Caco-2 (cell line): Measurements from ENCODE around the gene COL11A2. TPM values are rescaled to one million over a fixed set of nuclear protein-coding genes. Genes with fewer than 3 reads are reported as not detected.
A peak's percentile ranks its signal among the peaks of the same experiment; 100 is the strongest.

Experiments used
- BruUV-seq: library from RNA; stranded (reverse); fragments of 400-500 nt; replicated peaks from 2 replicates; lab custom pipeline; 2021; lab: Mats Ljungman, UMichigan
- CTCF ChIA-PET: fragments of 300-600 bp; sonication (Branson Sonifier 250); formaldehyde crosslinking; loops from one replicate; lab custom pipeline; 2022; ENCODE audit warnings: antibody characterized with exemption; lab: Charles Lee
- POLR2A ChIA-PET: fragments of 300-600 bp; sonication (Branson Sonifier 250); formaldehyde crosslinking; loops from one replicate; lab custom pipeline; 2022; ENCODE audit warnings: antibody characterized with exemption; lab: Charles Lee
- DNase-seq, 2 experiments: peaks; one replicate each; pipeline versions ENCODE4 v3.0.0 to v3.0.0-alpha.2; 2020 to 2022
- H3K27me3 ChIP-seq: replicated peaks from 2 replicates; pipeline ENCODE4 v1.6.0; 2011; ENCODE audit warnings: low read length; ENCODE audit not compliant: control insufficient read depth, insufficient read depth
- H3K36me3 ChIP-seq: 2 replicates; pipeline ENCODE4 v1.5.1; 2011; ENCODE audit warnings: low read length; ENCODE audit not compliant: control insufficient read depth, insufficient read depth
- H3K4me1 ChIP-seq: fragments of 250-450 bp; sonication (Bioruptor Pico); 2 replicates; pipeline ENCODE4 v1.5.1; 2020; ENCODE audit warnings: mild to moderate bottlenecking
- H3K4me3 ChIP-seq: 2 replicates; pipeline ENCODE4 v1.5.1; 2011; ENCODE audit warnings: low read depth, mild to moderate bottlenecking, control low read depth, low read length
- H3K9me3 ChIP-seq: fragments of 250-450 bp; sonication (Bioruptor Pico); 2 replicates; pipeline ENCODE4 v1.5.1; 2020; ENCODE audit warnings: mild to moderate bottlenecking, moderate library complexity
- H3K27ac Mint-ChIP-seq: one replicate; pipeline ENCODE4 v1.8.0; 2022; ENCODE audit warnings: mixed read lengths; ENCODE audit not compliant: unreplicated experiment
- H3K27me3 Mint-ChIP-seq: one replicate; pipeline ENCODE4 v1.8.0; 2022; ENCODE audit warnings: mixed read lengths; ENCODE audit not compliant: insufficient read depth, unreplicated experiment
- H3K36me3 Mint-ChIP-seq: one replicate; pipeline ENCODE4 v1.8.0; 2022; ENCODE audit warnings: mild to moderate bottlenecking, mixed read lengths; ENCODE audit not compliant: insufficient read depth, unreplicated experiment
- H3K4me1 Mint-ChIP-seq: one replicate; pipeline ENCODE4 v1.8.0; 2022; ENCODE audit warnings: low read depth, mixed read lengths; ENCODE audit not compliant: unreplicated experiment
- H3K4me3 Mint-ChIP-seq: one replicate; pipeline ENCODE4 v1.8.0; 2022; ENCODE audit warnings: mild to moderate bottlenecking, moderate library complexity, mixed read lengths; ENCODE audit not compliant: unreplicated experiment
- H3K9me3 Mint-ChIP-seq: one replicate; pipeline ENCODE4 v1.8.0; 2022; ENCODE audit warnings: mixed read lengths; ENCODE audit not compliant: unreplicated experiment
- intact Hi-C: fragments of 100-400 bp; cut with micrococcal nuclease; formaldehyde crosslinking; loops from one replicate; pipeline ENCODE4 v1.10.0; 2022; ENCODE audit not compliant: unreplicated experiment
- total RNA-seq: library from RNA; stranded (reverse); gene quantifications from 2 replicates; pipeline ENCODE4 v1.2.3, GENCODE V29; 2022
- TF ChIP-seq, protein P1 (sequence below), 2 experiments: fragments of 200-600 bp in 1 of 2; IDR thresholded peaks; 1 replicate in 1 of 2; 2 replicates in 1 of 2; pipeline versions ENCODE4 v1.5.1 to v1.8.0; 2011 to 2022; ENCODE audit warnings: antibody characterized with exemption in 1 of 2, control low read depth in 1 of 2, inconsistent platforms in 1 of 2, low read depth in 1 of 2, low read length in 1 of 2, mild to moderate bottlenecking in 1 of 2, moderate library complexity in 1 of 2; ENCODE audit not compliant: insufficient read depth in 1 of 2, severe bottlenecking in 1 of 2, unreplicated experiment in 1 of 2

The COL11A2 gene
- total RNA-seq, 1 experiment from 2014 or later, result 1.3 TPM

DNA sequence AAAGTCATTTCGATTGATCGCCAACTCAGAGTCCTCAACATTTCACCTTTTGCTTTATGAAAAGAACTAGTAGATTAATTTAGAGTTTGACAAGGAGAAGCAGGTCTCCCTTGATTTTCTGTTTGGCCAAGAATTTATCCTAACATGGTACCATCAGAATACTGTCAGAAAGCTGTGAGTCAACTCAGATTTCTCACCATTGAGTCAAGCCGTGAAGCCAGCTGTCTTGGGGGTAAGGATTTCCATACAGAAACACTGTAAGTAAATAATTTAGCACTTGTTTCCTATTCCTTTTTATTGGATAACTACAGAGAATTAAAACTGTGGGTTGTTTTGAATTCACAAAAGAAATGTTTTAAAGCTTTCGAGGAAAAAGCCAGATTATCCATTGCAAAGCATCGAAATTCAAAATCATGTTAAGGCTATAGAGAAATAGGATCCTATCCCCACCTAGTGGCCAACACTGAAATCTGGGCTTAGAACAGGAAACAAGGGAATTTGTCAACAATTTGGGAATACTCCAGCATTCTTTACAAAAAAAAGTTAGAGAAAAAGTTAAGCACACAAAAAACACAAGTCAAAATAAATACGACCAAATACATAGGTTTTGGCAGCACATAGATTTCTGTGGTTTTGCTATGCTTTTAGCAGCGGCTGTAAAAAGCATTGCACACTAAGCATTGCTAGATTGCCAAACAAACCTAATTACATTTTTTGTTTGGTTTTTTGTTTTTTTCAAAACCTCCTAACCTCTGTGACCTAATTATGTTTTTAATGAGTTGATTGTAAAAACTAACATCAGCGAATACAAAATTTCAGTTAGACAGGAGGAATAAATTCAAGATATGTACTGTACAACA is 44.2 kb downstream of the COL11A2 start:
- peak in 1 of 2 experiments; percentile 43 for DNase-seq
- intact Hi-C loops, result loop anchor here (1.0 kb wide), 2 partner anchors 30 to 134 kb away; no protein-coding TSS in a partner anchor

DNA sequence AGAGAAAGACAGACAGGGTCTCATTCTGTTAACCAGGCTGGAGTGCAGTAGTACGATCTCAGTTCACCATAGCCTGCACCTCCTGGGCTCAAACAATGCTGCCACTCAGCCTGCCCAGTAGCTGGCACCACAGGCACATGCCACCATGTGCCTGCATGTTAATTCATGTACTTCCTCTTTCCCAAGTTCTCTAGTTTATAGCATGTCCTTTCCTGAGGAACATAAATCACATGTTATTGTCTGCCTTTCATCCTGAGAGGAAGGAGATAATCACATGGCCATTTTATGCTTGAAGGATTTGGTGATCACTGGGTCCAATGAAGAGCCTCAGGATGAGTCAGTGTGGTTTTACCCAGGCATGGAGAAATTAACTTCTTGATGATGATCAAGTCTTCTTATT is 47.9 kb downstream of the COL11A2 start:
- H3K36me3 ChIP-seq, result no peaks in the 10 kb centered on the region
- Mint-ChIP-seq H3K27ac (no peak overlapping the region), H3K27me3 (peaks cover 14% of the 10 kb centered on the region), H3K4me1 (no peaks in the 10 kb centered on the region), H3K4me3 (no peak overlapping the region), H3K36me3 (no peaks in the 10 kb centered on the region), H3K9me3 (no peaks in the 10 kb centered on the region)
- H3K9me3 ChIP-seq, result no peaks in the 10 kb centered on the region
- POLR2A ChIA-PET, result no interaction called here
- H3K27me3 ChIP-seq, result peaks cover 1% of the 10 kb centered on the region; the same call in 1 of the 2 replicates
- TF ChIP-seq, protein P1, sequence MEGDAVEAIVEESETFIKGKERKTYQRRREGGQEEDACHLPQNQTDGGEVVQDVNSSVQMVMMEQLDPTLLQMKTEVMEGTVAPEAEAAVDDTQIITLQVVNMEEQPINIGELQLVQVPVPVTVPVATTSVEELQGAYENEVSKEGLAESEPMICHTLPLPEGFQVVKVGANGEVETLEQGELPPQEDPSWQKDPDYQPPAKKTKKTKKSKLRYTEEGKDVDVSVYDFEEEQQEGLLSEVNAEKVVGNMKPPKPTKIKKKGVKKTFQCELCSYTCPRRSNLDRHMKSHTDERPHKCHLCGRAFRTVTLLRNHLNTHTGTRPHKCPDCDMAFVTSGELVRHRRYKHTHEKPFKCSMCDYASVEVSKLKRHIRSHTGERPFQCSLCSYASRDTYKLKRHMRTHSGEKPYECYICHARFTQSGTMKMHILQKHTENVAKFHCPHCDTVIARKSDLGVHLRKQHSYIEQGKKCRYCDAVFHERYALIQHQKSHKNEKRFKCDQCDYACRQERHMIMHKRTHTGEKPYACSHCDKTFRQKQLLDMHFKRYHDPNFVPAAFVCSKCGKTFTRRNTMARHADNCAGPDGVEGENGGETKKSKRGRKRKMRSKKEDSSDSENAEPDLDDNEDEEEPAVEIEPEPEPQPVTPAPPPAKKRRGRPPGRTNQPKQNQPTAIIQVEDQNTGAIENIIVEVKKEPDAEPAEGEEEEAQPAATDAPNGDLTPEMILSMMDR (IDR thresholded peaks at IDR 0.05; ENCODE audit: insufficient read depth in 1 of 2, low read depth in 1 of 2, low read length in 1 of 2, severe bottlenecking in 1 of 2, unreplicated experiment in 1 of 2), result no peak
- no peak for DNase-seq
- no TSS peak for BruUV-seq
- intact Hi-C loops, result no loop called here
- no peaks in the 10 kb centered on the region for H3K4me1 ChIP-seq
- CTCF ChIA-PET, result no interaction called here
- H3K4me3 ChIP-seq, result no peak overlapping the region

More for the DNA sequence above, 44.2 kb downstream of the COL11A2 start:
- ChIA-PET CTCF (interaction anchor here (0.5 kb wide), 1 partner anchor 64 kb away, joined by 6 read pairs; no protein-coding TSS in a partner anchor), POLR2A (no interaction called here)
- H3K4me1 ChIP-seq, result no peaks in the 10 kb centered on the region
- no TSS peak for BruUV-seq
- Mint-ChIP-seq H3K4me1 (no peaks in the 10 kb centered on the region), H3K4me3 (no peak overlapping the region), H3K9me3 (peaks cover 13% of the 10 kb centered on the region), H3K27me3 (peaks cover 3% of the 10 kb centered on the region), H3K36me3 (no peaks in the 10 kb centered on the region), H3K27ac (no peak overlapping the region)
- H3K4me3 ChIP-seq, result no peak overlapping the region
- TF ChIP-seq, protein P1 (IDR thresholded peaks at IDR 0.05; ENCODE audit: insufficient read depth in 1 of 2, low read depth in 1 of 2, low read length in 1 of 2, severe bottlenecking in 1 of 2, unreplicated experiment in 1 of 2), result peak; percentile 75 to 76
- H3K9me3 ChIP-seq, result peaks cover 10% of the 10 kb centered on the region
- no peaks in the 10 kb centered on the region for H3K27me3 ChIP-seq
- no peaks in the 10 kb centered on the region for H3K36me3 ChIP-seq

DNA sequence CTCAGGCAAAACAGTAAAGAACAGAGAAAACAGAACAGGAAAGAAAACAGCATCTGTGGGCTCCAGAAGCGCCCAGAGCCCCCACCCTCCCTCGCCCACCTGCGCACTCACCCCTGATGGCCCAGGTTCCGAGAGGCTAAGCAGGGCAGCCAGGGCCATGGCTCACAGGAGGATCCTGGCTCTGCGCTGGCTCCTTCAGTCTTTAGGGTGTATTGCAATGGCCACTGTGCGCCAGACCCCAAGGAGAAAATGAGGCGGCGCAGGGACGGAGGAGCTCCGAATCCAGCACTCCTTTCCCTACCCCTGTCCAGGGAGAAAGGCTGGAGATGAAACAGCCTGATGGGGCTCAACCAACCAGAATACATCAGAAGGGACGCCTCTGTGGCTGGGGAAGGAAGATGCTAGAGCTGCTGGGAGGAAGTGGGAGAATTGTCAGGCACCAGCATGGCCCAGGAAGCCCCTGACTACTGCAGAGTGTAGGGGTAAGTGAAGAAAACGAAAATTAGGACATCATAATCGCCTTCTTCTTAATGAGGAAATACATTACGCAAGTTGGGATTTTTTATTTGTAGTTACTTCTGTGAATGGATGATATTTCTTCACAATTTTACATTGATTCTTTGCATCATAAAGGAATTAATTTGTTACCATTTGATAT is 49.0 kb downstream of the COL11A2 start:
- Histone ChIP-seq H3K4me3 (no peak overlapping the region), H3K9me3 (no peaks in the 10 kb centered on the region), H3K27me3 (peaks cover 1% of the 10 kb centered on the region; the same call in 1 of the 2 replicates), H3K4me1 (no peaks in the 10 kb centered on the region), H3K36me3 (no peaks in the 10 kb centered on the region)
- TF ChIP-seq, protein P1 (IDR thresholded peaks at IDR 0.05; ENCODE audit: insufficient read depth in 1 of 2, low read depth in 1 of 2, low read length in 1 of 2, severe bottlenecking in 1 of 2, unreplicated experiment in 1 of 2), result no peak
- DNase-seq, result no peak
- ChIA-PET CTCF (no interaction called here), POLR2A (no interaction called here)
- Mint-ChIP-seq H3K36me3 (no peaks in the 10 kb centered on the region), H3K4me1 (no peaks in the 10 kb centered on the region), H3K9me3 (no peaks in the 10 kb centered on the region), H3K4me3 (no peak overlapping the region), H3K27me3 (peaks cover 14% of the 10 kb centered on the region), H3K27ac (no peak overlapping the region)
- intact Hi-C loops, result no loop called here
- BruUV-seq, result no TSS peak
